ENCODE measurements around the gene SLC7A6OS.
"Not testable (repeated sequence)": the region's sequence is repeated elsewhere in the genome, so short reads cannot be mapped to it uniquely, and the experiment has no call there.

SLC7A6OS gene

DNA sequence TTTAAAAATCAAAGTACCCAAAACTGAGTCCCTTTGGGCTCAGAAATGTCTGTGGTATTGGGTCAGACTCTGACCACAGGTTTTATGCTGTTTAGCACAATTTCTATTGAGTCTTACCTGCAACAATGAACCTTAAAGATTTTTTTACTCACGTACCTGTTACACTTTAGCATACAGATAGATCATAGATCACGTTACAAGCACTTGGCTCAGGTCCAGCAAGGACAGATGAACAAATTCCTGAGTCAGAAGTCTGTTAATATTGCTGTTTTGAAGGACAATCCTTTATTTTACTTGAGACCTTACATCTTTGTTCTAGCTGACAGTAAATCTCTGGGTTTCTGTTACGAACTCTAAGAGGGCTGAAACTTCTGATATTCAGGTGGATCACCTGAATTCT, 12.8 kb downstream of the SLC7A6OS start:
- DNase-seq = peak; percentile 30

DNA sequence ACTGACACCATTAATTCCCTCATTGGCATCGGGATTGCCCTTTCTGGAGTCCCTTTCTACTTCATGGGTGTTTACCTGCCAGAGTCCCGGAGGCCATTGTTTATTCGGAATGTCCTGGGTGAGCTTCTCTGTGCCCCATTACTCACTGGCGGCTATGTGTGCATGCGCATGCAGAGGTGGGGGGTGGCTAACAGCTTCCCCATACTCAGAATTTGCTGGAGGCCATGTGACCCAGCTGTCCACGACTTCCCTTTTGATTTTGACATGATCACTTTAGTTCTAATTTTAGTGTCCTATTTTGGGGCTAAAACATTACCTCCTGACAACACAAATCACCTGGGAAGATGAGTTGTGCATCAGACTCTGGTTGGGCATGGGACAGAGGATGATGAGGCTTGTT, 14.1 kb downstream of the SLC7A6OS start:
- DNase-seq = no peak

DNA sequence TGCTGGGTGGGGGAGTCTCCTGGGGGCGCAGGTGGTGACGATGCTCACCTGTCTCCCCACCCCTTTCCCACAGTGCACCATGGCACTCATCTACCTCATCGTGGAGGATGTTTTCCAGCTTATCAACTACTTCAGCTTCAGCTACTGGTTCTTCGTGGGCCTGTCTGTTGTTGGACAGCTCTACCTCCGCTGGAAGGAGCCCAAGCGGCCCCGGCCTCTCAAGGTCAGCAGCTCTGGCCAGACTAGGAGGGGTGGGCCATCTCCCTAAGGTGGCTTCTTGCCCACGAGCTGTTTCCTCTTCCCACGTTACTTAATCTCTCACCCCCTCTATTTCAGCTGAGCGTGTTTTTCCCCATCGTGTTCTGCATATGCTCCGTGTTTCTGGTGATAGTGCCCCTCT, 14.5 kb downstream of the SLC7A6OS start:
- no peak for DNase-seq

- no peak for DNase-seq
Observed at GRCh38 chr16:68292425-68292824, 18.3 kb downstream of the SLC7A6OS start.

GRCh38 chr16:68291227-68291626, 19.5 kb downstream of the SLC7A6OS start:
- no peak for DNase-seq

- no peak for DNase-seq
Observed at GRCh38 chr16:68290450-68290849, 20.3 kb downstream of the SLC7A6OS start.

DNA sequence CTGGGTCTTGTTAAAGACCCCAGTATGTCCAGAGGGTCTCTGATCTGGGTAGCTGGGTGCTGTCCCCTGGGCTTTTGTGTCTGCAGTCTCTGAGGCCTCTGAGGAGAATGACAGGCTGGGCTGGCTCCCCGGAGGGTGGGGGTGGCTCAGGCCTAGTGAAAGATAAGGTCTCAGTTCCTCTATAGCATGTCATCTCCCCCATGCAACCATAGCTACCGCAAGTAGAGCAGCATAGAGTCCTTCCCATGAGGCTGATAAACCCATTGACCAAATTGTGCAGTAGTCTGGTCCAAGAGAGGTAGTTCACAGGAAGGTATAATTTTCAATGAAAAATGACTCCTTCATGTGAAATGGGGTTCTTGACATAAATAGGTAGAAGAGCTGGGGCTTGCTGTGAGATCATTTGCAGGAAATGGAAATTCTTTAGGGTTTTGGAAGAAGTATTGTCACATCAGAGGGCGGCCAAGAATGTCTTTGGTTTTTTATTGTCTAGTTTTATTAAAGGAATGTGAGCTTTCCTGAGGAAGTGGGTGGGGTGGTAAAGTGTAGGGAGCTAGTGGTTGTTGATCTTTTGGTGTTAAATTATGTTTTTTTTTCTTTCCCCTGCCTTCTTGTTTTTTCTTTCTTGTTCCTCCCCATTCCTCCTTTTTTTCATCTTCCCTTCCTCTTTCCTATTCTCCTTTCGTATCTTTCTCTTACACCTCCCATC, 21.0 kb downstream of the SLC7A6OS start:
- no peak for DNase-seq

DNA sequence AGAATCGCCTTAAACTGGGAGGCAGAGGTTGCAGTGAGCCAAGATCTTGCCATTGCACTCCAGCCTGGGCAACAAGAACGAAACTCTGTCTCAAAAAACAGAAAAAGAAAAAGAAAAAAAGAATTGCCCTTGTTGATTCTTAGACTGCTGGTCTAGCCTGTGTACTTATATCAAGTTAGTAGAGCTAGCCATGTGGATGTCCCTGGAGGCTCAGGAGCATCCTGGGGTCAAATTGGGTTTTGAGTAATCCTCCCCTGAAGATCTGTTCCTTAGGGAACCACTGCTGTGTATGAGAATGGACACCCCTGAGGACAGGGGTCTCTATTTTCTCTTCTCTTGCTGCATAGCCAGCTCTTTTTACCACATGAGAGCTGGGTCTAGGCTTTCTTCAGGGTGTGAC, 21.5 kb downstream of the SLC7A6OS start:
- no peak for DNase-seq

DNA sequence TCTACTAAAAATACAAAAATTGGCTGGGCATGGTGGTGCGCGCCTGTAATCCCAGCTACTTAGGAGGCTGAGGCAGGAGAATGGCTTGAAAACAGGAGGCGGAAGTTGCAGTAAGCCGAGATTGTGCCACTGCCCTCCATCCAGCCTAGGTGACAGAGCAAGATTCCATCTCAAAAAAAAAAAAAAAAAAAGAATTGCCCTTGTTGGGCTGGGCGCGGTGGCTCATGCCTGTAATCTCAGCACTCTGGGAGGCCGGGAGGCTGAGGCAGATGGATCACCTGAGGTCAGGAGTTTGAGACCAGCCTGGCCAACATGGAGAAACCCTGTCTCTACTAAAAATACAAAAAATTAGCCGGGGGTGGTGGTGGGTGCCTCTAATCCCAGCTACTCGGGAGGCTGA, 21.9 kb downstream of the SLC7A6OS start:
- not testable (repeated sequence) for DNase-seq

DNA sequence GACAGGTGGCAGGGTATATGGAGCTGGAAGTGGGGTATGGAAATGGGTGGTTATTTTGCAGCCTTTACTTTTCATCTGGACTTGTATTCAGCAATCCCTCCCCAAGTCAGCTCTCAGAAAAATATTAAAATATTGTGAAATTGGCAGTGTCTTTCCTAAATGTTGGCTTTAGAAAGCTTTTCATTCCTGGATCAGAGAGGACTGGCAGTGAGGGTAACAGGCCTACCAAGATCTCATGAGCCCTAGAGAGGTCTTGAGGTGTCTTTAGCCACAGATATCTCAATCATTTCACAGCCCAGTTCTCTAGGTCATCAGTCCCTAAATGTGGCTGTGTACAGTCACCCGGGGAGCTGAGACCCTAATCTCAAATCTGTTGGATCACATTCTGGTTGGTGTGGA, 22.5 kb downstream of the SLC7A6OS start:
- DNase-seq = no peak

DNA sequence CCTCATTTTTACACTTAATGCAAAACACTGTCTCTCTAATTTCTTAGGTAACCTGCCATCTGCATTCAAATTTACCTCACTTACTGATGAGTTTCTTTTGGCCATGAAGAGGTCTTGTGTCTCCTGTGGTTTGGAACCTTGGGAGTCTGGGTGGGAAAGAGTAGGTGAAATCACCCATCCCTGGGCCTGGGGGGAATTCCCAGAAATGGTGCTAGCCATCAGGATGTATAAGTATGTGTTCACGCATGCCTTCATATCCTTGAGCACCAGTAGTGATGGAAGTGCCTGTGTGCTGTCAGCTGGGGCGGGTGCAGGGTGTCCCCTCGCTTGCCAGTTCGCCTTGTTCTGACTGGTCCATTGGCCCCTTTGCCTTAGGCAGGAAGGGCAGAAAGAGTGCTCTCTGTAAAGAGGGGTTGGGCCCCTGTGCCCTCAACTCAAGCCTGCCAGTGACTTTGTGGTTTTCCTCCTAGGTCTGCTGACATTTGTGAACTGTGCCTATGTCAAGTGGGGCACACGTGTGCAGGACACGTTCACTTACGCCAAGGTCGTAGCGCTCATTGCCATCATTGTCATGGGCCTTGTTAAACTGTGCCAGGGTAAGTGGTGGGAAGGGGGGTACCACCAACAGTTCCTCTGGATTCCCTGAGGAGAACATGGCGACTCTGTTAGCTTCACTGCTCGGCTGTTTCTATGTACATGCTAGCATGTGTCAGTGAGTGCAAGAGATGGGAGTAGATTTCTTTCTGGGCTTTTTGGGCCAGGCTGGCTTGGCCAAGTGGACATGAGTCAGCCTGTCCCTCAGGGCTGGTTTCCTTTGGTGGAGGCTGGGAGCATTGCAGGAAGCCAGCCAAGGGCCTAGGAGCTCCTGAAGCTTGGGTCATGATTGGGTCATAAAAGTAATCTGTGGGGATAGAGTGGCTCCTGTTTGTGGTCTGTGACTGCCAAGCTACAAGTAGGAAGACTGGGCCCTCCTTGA, 23.2 kb downstream of the SLC7A6OS start:
- DNase-seq = no peak

DNA sequence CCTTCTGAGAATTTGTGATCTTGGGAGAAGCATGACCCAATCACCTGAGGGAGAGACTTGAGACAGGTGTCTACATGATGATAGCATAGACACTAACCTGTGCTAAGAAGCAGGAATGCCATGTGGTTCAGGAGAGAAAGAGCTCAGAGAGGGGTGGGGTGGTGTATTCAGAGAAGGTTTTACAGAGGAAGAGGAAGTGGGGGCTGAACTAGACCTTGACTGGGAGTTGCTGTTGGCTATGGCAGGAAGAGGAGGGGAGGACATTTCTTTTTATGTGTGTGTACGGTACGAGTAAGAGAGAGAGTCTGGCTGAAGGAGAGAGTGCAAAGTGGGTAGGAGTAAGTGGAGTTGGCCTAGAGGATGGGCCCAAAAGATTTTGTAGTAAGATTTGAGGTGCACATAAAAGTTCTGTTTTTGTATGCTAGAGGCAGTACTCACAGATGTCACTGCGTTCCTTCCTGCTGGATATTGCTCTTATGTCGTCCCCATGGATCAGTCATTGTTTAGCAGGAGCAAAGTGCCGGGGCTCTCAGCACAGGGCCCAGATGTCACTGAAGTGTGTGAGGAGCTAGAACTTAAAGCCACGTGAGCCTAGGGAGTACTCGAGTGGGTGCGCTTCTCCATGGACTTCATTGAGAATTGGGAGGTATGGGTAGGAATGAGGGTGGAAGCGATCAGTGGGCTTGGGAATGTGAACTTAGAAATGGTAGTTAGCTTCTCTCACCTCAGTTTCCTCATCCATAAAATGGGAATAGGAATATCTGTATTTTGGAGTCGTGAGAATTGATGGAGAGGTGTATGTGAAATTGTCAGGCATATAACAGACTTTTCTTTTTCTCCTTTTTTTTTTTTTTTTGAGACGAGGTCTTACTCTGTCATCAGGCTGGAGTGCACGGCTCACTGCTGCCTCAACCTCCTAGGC, 24.3 kb downstream of the SLC7A6OS start:
- no peak for DNase-seq

- DNase-seq = no peak
Observed at GRCh38 chr16:68285683-68286082, 25.1 kb downstream of the SLC7A6OS start.

- no peak for DNase-seq
Observed at GRCh38 chr16:68284847-68285246, 25.9 kb downstream of the SLC7A6OS start.

DNA sequence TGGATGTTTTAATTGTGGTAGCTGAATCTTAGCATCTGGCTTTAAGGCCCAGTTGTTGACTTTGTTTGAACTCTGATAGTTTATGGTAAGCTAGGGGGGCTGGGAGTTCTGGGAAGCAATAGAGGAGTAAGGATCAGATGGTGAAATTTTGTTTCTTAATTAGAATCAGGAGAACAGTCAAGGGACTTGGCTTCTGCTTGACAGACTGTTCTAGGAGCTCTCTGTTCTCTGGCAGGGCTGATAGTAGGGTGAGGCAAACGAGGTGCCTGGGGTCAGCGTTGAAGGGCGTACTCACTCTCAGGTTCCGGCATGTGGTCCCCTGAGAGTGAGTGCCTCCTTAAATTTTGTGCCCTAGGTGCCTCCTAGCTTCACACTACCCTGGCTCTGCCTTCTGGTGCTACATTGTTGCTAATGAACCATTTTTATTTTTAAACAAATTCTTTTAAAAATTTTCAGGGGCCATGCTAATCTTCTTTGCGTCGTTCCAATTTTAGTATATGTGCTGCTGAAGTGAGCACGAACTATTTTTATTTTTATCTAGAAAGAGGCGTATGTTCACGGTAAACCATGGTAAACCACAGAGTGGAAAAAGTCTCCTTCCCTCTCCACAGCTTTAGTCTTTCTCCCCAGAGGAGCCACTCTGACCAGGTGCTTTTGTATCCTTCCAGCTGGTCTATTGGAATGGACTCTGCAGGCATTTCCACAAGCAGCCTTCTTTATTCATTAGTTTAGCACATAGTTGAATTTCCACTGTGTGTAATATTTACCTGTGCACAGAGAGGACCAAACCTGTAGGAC, 26.7 kb downstream of the SLC7A6OS start:
- DNase-seq = no peak

GRCh38 chr16:68283346-68283745, 27.4 kb downstream of the SLC7A6OS start:
- DNase-seq = no peak

DNA sequence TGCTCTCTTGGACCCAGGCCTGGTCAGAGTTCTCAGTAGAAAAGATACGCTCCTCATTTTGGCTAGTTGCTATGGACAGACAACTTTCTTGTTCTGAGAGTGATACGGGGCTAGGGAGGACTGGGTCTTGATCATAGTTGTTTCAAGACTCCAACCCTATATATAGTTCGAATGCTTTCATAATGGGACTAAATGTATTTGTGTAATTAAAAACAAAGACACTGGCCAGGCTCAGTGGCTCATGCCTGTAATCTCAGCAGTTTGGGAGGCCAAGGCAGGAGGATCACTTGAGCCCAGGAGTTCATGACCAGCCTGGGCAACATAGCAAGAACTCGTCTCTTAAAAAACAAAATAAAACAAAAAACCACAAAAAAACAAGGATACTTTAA, 28.7 kb downstream of the SLC7A6OS start:
- no peak for DNase-seq

GRCh38 chr16:68281368-68282063, 29.2 kb downstream of the SLC7A6OS start:
- DNase-seq = no peak

DNA sequence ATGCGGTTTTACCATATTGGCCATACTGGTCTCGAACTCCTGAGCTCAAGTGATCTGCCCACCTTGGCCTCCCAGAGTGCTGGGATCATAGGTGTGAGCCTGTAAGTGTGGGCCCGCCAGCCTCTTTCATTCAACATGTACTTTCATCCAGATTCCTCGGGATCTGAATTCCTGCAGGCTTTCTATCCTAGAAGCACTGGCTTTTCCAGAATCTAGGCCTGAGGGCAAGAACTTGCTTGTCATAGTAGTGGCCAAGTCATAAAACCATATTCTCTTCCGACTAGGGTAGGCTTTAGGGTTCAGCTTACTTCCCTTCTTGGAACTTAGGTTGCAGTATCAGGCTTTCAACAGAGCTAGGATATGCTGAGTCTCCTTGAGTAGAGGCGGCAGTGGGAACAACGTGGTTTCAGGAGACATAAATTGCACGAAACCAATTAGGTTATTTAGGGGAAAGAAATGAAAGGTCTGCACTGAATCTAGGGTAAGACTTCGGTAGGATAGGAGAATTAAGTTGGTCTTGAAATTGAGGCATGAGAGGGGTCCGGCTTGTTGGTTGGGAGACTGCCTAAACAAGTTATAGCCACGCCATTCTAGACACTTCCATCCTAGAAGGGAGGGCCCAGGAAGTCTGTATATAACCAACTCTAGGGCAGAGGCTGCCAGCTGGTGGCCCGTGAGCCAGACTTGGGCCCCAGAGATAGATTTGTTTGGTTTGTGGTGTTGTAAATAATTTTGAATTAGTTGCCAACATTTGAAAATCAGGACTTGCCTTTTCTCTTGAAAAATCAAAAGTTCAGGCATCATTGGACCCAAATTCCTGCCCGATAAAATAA, 30.8 kb downstream of the SLC7A6OS start:
- DNase-seq = no peak

GRCh38 chr16:68276223-68276622, 34.5 kb downstream of the SLC7A6OS start:
- no peak for DNase-seq

All from NCI-H82 (cell line).